ENCODE results near the gene POLG.

Gene POLG

GRCh38 chr15:89334510-89335297 lies at the start of gene POLG:
POLG (minus strand) TSS chr15:89334824; CDS start chr15:89333754, 1,070 bp downstream.
- peak; percentile 98 for DNase-seq (ENCODE audit: low spot score)

- DNase-seq (ENCODE audit: low spot score): no peak
Observed at GRCh38 chr15:89384176-89384604, 49.6 kb upstream of the POLG start.

- DNase-seq (ENCODE audit: low spot score): no peak
Observed at GRCh38 chr15:89383365-89384175, 48.9 kb upstream of the POLG start.

GRCh38 chr15:89381888-89382686 lies 47.5 kb upstream of the POLG start:
- DNase-seq (ENCODE audit: low spot score): no peak

GRCh38 chr15:89381331-89381730 lies 46.7 kb upstream of the POLG start:
- DNase-seq (ENCODE audit: low spot score): no peak

GRCh38 chr15:89379818-89380217 lies 45.2 kb upstream of the POLG start:
- DNase-seq (ENCODE audit: low spot score): peak; percentile 38

- DNase-seq (ENCODE audit: low spot score): no peak
Observed at GRCh38 chr15:89379251-89379695, 44.6 kb upstream of the POLG start.

GRCh38 chr15:89378296-89379151 lies 43.9 kb upstream of the POLG start:
- no peak for DNase-seq (ENCODE audit: low spot score)

GRCh38 chr15:89377842-89378295 lies 43.2 kb upstream of the POLG start:
- DNase-seq (ENCODE audit: low spot score): no peak

- DNase-seq (ENCODE audit: low spot score): no peak
Observed at GRCh38 chr15:89377024-89377841, 42.6 kb upstream of the POLG start.

- no peak for DNase-seq (ENCODE audit: low spot score)
Observed at GRCh38 chr15:89376388-89376787, 41.8 kb upstream of the POLG start.

GRCh38 chr15:89375093-89376005 lies 40.7 kb upstream of the POLG start:
- no peak for DNase-seq (ENCODE audit: low spot score)

GRCh38 chr15:89374086-89374981 lies 39.7 kb upstream of the POLG start:
- DNase-seq (ENCODE audit: low spot score): no peak

- DNase-seq (ENCODE audit: low spot score): no peak
Observed at GRCh38 chr15:89372069-89372935, 37.7 kb upstream of the POLG start.

GRCh38 chr15:89371228-89372044 lies 36.8 kb upstream of the POLG start:
- DNase-seq (ENCODE audit: low spot score): no peak

- DNase-seq (ENCODE audit: low spot score): no peak
Observed at GRCh38 chr15:89370978-89371227, 36.3 kb upstream of the POLG start.

Measured in SW480 (cell line).